Measurements from ENCODE around the gene IRF2.

IRF2 gene

GRCh38 chr4:184470785-184471110 is 3.6 kb downstream of the IRF2 start:
- no peak for DNase-seq (ENCODE audit: low spot score)
- TF ChIP-seq CTCF (IDR thresholded peaks at IDR 0.05; ENCODE audit: borderline replicate concordance, control extremely low read depth, extremely low read depth, insufficient read depth, missing control alignments), result no peak
- in situ Hi-C loops (cut with MboI; ENCODE audit: low sequenced_read_pairs, unreplicated experiment), result loop anchor here (10.0 kb wide), 1 partner anchor 64 kb away; no protein-coding TSS in a partner anchor

- in situ Hi-C loops (cut with MboI; ENCODE audit: low sequenced_read_pairs, unreplicated experiment), result no loop called here
- no peak for DNase-seq (ENCODE audit: low spot score)
- TF ChIP-seq CTCF (IDR thresholded peaks at IDR 0.05; ENCODE audit: borderline replicate concordance, control extremely low read depth, extremely low read depth, insufficient read depth, missing control alignments), result no peak
Observed at GRCh38 chr4:184466634-184467033, 7.7 kb downstream of the IRF2 start.

GRCh38 chr4:184464759-184465454 is 9.4 kb downstream of the IRF2 start:
- in situ Hi-C loops (cut with MboI; ENCODE audit: low sequenced_read_pairs, unreplicated experiment), result no loop called here
- no peak for DNase-seq (ENCODE audit: low spot score)
- TF ChIP-seq CTCF (IDR thresholded peaks at IDR 0.05; ENCODE audit: borderline replicate concordance, control extremely low read depth, extremely low read depth, insufficient read depth, missing control alignments), result no peak

GRCh38 chr4:184463856-184464255 is 10.5 kb downstream of the IRF2 start:
- TF ChIP-seq CTCF (IDR thresholded peaks at IDR 0.05; ENCODE audit: borderline replicate concordance, control extremely low read depth, extremely low read depth, insufficient read depth, missing control alignments), result no peak
- no peak for DNase-seq (ENCODE audit: low spot score)
- in situ Hi-C loops (cut with MboI; ENCODE audit: low sequenced_read_pairs, unreplicated experiment), result no loop called here

GRCh38 chr4:184463158-184463557 is 11.2 kb downstream of the IRF2 start:
- no peak for TF ChIP-seq CTCF (IDR thresholded peaks at IDR 0.05; ENCODE audit: borderline replicate concordance, control extremely low read depth, extremely low read depth, insufficient read depth, missing control alignments)
- in situ Hi-C loops (cut with MboI; ENCODE audit: low sequenced_read_pairs, unreplicated experiment), result no loop called here

GRCh38 chr4:184462724-184463123 is 11.6 kb downstream of the IRF2 start:
- DNase-seq (ENCODE audit: low spot score), result no peak
- TF ChIP-seq CTCF (IDR thresholded peaks at IDR 0.05; ENCODE audit: borderline replicate concordance, control extremely low read depth, extremely low read depth, insufficient read depth, missing control alignments), result no peak

More at GRCh38 chr4:184463158-184463557, 11.2 kb downstream of the IRF2 start:
- no peak for DNase-seq (ENCODE audit: low spot score)

More at GRCh38 chr4:184462724-184463123, 11.6 kb downstream of the IRF2 start:
- in situ Hi-C loops (cut with MboI; ENCODE audit: low sequenced_read_pairs, unreplicated experiment), result no loop called here

Measured in GM13976 (cell line).